ENCODE results near the gene TXNRD3.

- no peak for TF ChIP-seq CTCF (IDR thresholded peaks at IDR 0.05)
- TF ChIP-seq POLR2AphosphoS5 (IDR thresholded peaks at IDR 0.05; ENCODE audit: low read depth, low read length), result no peak
- TF ChIP-seq CHD2 (IDR thresholded peaks at IDR 0.05; ENCODE audit: low read length, partially characterized antibody), result no peak
- TF ChIP-seq USF2 (IDR thresholded peaks at IDR 0.05; ENCODE audit: borderline replicate concordance, low read depth, low read length), result no peak
- no peak for TF ChIP-seq RAD21 (IDR thresholded peaks at IDR 0.05; ENCODE audit: low read length)
- TF ChIP-seq MAX (IDR thresholded peaks at IDR 0.05; ENCODE audit: low read depth), result no peak
- TF ChIP-seq REST (IDR thresholded peaks at IDR 0.05; ENCODE audit: low read depth, low read length), result no peak
- TF ChIP-seq EP300 (IDR thresholded peaks at IDR 0.05; ENCODE audit: borderline replicate concordance in 1 of 2, low read depth in 1 of 2, low read length in 1 of 2), result no peak
- TF ChIP-seq SMC3 (IDR thresholded peaks at IDR 0.05; ENCODE audit: low read depth, low read length), result no peak
- no peak for TF ChIP-seq EZH2phosphoT487 (IDR thresholded peaks at IDR 0.05; ENCODE audit: borderline replicate concordance, low read depth)
Observed at GRCh38 chr3:126692858-126693257, 37.9 kb upstream of the TXNRD3 start.
